Inflammatory macrophage treated with lipopolysaccharide for 1 hour (primary cell): ENCODE measurements around the gene PPIL4.
"Not testable (repeated sequence)": the region's sequence is repeated elsewhere in the genome, so short reads cannot be mapped to it uniquely, and the experiment has no call there.

ENCODE experiments used
- DNase-seq, 2 donors: peaks; one replicate each; pipeline ENCODE4 v3.0.0-alpha.2; 2020 to 2022

PPIL4 gene

GRCh38 chr6:149529650-149530049 lies 16.2 kb downstream of the PPIL4 start:
- no peak for DNase-seq

- DNase-seq = no peak
These were observed 30.3 kb downstream of the PPIL4 start for GRCh38 chr6:149515494-149515893.

GRCh38 chr6:149513915-149514314 lies 31.9 kb downstream of the PPIL4 start:
- DNase-seq = peak; percentile 48 to 75

- no peak for DNase-seq
These were observed 34.9 kb downstream of the PPIL4 start for GRCh38 chr6:149510793-149511512.

- DNase-seq = no peak
These were observed 37.4 kb downstream of the PPIL4 start for GRCh38 chr6:149508485-149508884.

- DNase-seq = no peak
These were observed 42.0 kb downstream of the PPIL4 start for GRCh38 chr6:149503872-149504271.

GRCh38 chr6:149503276-149503675 lies 42.6 kb downstream of the PPIL4 start:
- no peak for DNase-seq

GRCh38 chr6:149501768-149502167 lies 44.1 kb downstream of the PPIL4 start:
- DNase-seq = no peak

- DNase-seq = no peak
These were observed 44.6 kb downstream of the PPIL4 start for GRCh38 chr6:149501201-149501600.

- DNase-seq = peak; percentile 7 to 65
These were observed 45.7 kb downstream of the PPIL4 start for GRCh38 chr6:149500096-149500495.

GRCh38 chr6:149499066-149499465 lies 46.8 kb downstream of the PPIL4 start:
- DNase-seq = peak; percentile 28 to 52

- DNase-seq = no peak
These were observed 48.5 kb downstream of the PPIL4 start for GRCh38 chr6:149497365-149497764.

- peak; percentile 15 to 37 for DNase-seq
These were observed 49.2 kb downstream of the PPIL4 start for GRCh38 chr6:149496597-149496996.

GRCh38 chr6:149495349-149496016 lies 50.4 kb downstream of the PPIL4 start:
- not testable (repeated sequence) for DNase-seq

- peak in 1 of 2 donors; percentile 57 for DNase-seq
These were observed 51.0 kb downstream of the PPIL4 start for GRCh38 chr6:149494810-149495209.

GRCh38 chr6:149493761-149494320 lies 52.0 kb downstream of the PPIL4 start:
- DNase-seq = peak; percentile 26 to 46

- no peak for DNase-seq
These were observed 53.0 kb downstream of the PPIL4 start for GRCh38 chr6:149492798-149493343.

GRCh38 chr6:149489967-149490366 lies 55.9 kb downstream of the PPIL4 start:
- DNase-seq = no peak

GRCh38 chr6:149488815-149489214 lies 57.0 kb downstream of the PPIL4 start:
- peak in 1 of 2 donors; percentile 48 for DNase-seq

- DNase-seq = no peak
These were observed 58.5 kb downstream of the PPIL4 start for GRCh38 chr6:149487316-149487715.

- DNase-seq = peak; percentile 58 to 84
These were observed 60.8 kb downstream of the PPIL4 start, which contains the start of gene ZC3H12D for GRCh38 chr6:149484733-149485700. Gene ZC3H12D, minus strand, starts transcription at chr6:149485014. Its CDS starts 10,471 bp downstream, at chr6:149474543.
